ENCODE results near the gene FFAR4. TPM values are rescaled to one million over a fixed set of nuclear protein-coding genes. Genes with fewer than 3 reads are reported as not detected.

The FFAR4 gene
- total RNA-seq, 1 donor from 2014 or later, result not detected

DNA sequence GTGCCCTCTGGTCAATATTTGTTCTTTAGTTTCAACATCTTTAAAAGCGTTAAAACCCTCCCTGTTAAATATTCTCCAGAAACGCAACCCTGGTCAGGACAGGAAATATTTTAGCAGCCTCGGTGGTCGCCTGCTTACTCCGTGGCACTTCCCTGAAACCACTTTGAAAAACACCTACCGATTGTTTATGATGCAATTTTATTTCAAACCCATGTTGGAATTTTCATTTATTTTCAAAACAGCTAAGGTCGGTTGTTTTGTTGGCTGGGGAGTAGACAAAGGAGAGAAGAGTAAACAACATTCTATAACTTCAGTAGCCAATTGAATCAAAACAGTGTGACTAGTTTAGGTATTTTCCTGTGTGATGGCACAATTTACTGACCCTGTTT lies 35.3 kb downstream of the FFAR4 start:
- no peak overlapping the region for H3K4me3 ChIP-seq (ENCODE audit: low read depth, low read length)
- FAIRE-seq (no peak), DNase-seq (ENCODE audit: low read depth) (no peak)
- peaks cover 25% of the 10 kb centered on the region for H3K27me3 ChIP-seq (ENCODE audit: control insufficient read depth, insufficient read depth, low read length)
- no peaks in the 10 kb centered on the region for H3K36me3 ChIP-seq (ENCODE audit: control insufficient read depth, insufficient read depth, low read length)
- TF ChIP-seq, protein P1, sequence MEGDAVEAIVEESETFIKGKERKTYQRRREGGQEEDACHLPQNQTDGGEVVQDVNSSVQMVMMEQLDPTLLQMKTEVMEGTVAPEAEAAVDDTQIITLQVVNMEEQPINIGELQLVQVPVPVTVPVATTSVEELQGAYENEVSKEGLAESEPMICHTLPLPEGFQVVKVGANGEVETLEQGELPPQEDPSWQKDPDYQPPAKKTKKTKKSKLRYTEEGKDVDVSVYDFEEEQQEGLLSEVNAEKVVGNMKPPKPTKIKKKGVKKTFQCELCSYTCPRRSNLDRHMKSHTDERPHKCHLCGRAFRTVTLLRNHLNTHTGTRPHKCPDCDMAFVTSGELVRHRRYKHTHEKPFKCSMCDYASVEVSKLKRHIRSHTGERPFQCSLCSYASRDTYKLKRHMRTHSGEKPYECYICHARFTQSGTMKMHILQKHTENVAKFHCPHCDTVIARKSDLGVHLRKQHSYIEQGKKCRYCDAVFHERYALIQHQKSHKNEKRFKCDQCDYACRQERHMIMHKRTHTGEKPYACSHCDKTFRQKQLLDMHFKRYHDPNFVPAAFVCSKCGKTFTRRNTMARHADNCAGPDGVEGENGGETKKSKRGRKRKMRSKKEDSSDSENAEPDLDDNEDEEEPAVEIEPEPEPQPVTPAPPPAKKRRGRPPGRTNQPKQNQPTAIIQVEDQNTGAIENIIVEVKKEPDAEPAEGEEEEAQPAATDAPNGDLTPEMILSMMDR (IDR thresholded peaks at IDR 0.05; ENCODE audit: insufficient read depth, low read length, severe bottlenecking), result no peak

DNA sequence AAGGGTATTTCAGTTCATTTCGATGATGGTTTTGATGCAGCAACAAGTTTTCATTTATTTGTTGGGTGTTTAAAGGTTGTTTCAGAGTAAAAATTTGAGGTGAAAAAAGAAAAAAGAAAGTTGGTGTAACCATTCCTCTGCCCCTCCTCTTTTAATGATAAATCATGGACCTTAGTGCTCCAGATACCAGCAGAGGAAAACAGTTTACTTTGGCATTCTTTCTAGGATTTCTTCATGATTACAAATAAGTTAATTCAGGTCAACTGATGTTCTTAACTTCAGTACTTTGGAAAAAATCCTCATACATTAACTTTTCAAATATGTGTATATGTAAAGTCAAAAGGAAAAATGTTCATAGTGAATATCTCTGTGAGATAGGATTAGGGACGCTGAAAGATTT lies 36.6 kb downstream of the FFAR4 start:
- peaks cover 25% of the 10 kb centered on the region for H3K27me3 ChIP-seq (ENCODE audit: control insufficient read depth, insufficient read depth, low read length)
- DNase-seq (ENCODE audit: low read depth), result no peak
- no peak overlapping the region for H3K4me3 ChIP-seq (ENCODE audit: low read depth, low read length)
- TF ChIP-seq, protein P1 (IDR thresholded peaks at IDR 0.05; ENCODE audit: insufficient read depth, low read length, severe bottlenecking), result no peak
- no peaks in the 10 kb centered on the region for H3K36me3 ChIP-seq (ENCODE audit: control insufficient read depth, insufficient read depth, low read length)
- FAIRE-seq, result no peak

DNA sequence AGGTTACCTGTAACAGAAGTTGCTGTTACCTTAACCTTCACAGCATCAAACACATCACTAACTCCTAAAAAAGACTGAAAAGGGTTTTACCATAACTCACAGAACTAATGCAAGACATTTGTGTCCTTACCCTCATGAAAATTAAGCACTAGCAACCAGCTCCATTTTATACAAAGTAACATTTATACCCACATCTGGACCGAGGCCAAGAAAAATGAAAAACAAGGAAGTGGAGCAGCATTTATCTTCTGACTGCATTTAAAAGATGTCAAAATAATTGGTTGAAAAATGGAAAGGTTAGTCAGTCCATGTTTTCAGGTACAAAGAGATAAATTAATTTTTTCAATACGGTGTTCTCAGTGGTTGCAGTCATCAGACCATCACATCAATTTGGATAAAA lies 37.7 kb downstream of the FFAR4 start:
- FAIRE-seq (no peak), DNase-seq (ENCODE audit: low read depth) (no peak)
- TF ChIP-seq, protein P1 (IDR thresholded peaks at IDR 0.05; ENCODE audit: insufficient read depth, low read length, severe bottlenecking), result no peak
- Histone ChIP-seq H3K27me3 (ENCODE audit: control insufficient read depth, insufficient read depth, low read length) (peaks cover 25% of the 10 kb centered on the region), H3K4me3 (ENCODE audit: low read depth, low read length) (no peak overlapping the region), H3K36me3 (ENCODE audit: control insufficient read depth, insufficient read depth, low read length) (no peaks in the 10 kb centered on the region)

DNA sequence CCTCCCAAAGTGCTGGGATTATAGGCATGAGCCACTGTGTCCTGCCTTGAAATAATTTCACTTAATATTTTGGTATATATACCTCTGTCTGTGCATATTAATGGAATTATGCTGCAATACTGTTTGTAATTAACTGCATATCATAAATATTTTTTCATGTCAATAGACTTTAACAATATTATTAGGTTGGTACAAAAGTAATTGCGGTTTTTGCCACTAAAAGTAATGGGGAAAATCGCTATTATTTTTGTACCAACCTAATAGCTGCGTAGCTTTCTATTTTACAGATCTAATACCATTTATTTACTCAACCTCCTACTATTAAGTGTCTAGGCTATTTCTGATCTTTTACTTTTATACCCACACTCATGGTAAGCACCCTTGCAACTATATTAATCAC lies 42.0 kb downstream of the FFAR4 start:
- no peak overlapping the region for H3K4me3 ChIP-seq (ENCODE audit: low read depth, low read length)
- H3K27me3 ChIP-seq (ENCODE audit: control insufficient read depth, insufficient read depth, low read length), result peaks cover 9% of the 10 kb centered on the region

DNA sequence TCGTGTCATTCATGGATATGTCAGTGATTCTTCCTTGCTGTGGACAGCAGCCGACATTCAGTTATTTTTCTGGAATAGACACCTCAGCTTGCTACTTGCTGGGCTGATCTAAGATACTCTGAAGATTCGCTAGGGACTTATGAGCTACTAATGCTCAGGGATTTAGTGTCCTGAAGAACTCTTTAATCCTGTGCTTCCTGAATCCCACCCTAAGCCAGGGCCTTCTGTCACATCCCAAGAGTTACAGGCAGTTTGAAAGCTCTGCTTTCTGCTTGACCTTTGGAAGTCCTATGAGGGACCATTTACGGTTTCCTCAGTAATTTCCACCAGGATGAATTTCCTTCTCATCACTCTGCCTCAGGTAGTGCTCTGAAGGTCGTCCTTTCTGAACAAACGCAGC lies 45.8 kb downstream of the FFAR4 start, which contains the start of gene PDE6C:
Gene PDE6C (plus strand): TSS at position 227 of the 400 bp plus-strand sequence. CDS start 189 bp downstream, outside the sequence.
- FAIRE-seq (no peak), DNase-seq (ENCODE audit: low read depth) (no peak)
- TF ChIP-seq, protein P1 (IDR thresholded peaks at IDR 0.05; ENCODE audit: insufficient read depth, low read length, severe bottlenecking), result no peak
- peaks cover 4% of the 10 kb centered on the region for H3K27me3 ChIP-seq (ENCODE audit: control insufficient read depth, insufficient read depth, low read length)
- H3K36me3 ChIP-seq (ENCODE audit: control insufficient read depth, insufficient read depth, low read length), result no peaks in the 10 kb centered on the region
- no peak within 1 kb of the TSS for H3K4me3 ChIP-seq (ENCODE audit: low read depth, low read length)

More for the DNA sequence above, 42.0 kb downstream of the FFAR4 start:
- TF ChIP-seq, protein P1 (IDR thresholded peaks at IDR 0.05; ENCODE audit: insufficient read depth, low read length, severe bottlenecking), result no peak
- FAIRE-seq (no peak), DNase-seq (ENCODE audit: low read depth) (no peak)
- H3K36me3 ChIP-seq (ENCODE audit: control insufficient read depth, insufficient read depth, low read length), result no peaks in the 10 kb centered on the region

DNA sequence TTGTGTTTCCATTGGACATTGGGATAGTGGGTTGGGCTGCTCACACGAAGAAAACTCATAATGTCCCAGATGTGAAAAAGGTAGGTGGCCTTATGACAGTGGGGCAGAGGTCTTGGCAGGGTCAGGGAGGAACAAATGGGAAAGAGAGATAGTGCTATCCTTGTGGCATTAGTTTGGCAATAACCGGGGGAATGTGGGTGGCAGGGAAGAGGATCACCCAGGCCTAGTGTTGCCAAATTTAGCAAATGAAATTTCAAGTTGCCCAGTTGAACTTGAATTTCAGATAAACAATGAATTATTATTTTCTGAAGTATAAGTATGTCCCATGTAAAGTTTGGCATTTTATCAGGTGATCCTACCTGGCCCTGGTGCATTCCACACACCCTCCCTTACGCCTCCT lies 46.7 kb downstream of the FFAR4 start:
- TF ChIP-seq, protein P1 (IDR thresholded peaks at IDR 0.05; ENCODE audit: insufficient read depth, low read length, severe bottlenecking), result no peak
- DNase-seq (ENCODE audit: low read depth) (no peak), FAIRE-seq (no peak)
- Histone ChIP-seq H3K4me3 (ENCODE audit: low read depth, low read length) (no peak overlapping the region), H3K27me3 (ENCODE audit: control insufficient read depth, insufficient read depth, low read length) (peaks cover 4% of the 10 kb centered on the region), H3K36me3 (ENCODE audit: control insufficient read depth, insufficient read depth, low read length) (no peaks in the 10 kb centered on the region)

All from bronchial epithelial cell (primary cell).